Measurements from ENCODE around the gene CELF4.

CELF4 gene

GRCh38 chr18:37261246-37261840 lies 304.3 kb downstream of the CELF4 start:
- ChIA-PET POLR2A (no interaction called here), CTCF (interaction anchor here (0.8 kb wide), 1 partner anchor 11 kb away, joined by 3 read pairs; no protein-coding TSS in a partner anchor)
- DNase-seq (ENCODE audit: low read depth, low spot score), result no peak
- H3K4me3 ChIP-seq (ENCODE audit: low read depth, low read length), result no peak overlapping the region
- no peak for TF ChIP-seq CTCF (IDR thresholded peaks at IDR 0.05; ENCODE audit: insufficient read depth, low read length, missing control alignments)

GRCh38 chr18:37260367-37261093 lies 305.1 kb downstream of the CELF4 start:
- POLR2A ChIA-PET, result no interaction called here
- CTCF ChIA-PET, result interaction anchor here (0.8 kb wide), 1 partner anchor 10 kb away, joined by 3 read pairs; no protein-coding TSS in a partner anchor
- DNase-seq (ENCODE audit: low read depth, low spot score), result no peak
- no peak overlapping the region for H3K4me3 ChIP-seq (ENCODE audit: low read depth, low read length)
- TF ChIP-seq CTCF (IDR thresholded peaks at IDR 0.05; ENCODE audit: insufficient read depth, low read length, missing control alignments), result no peak

GRCh38 chr18:37259711-37260110 lies 305.9 kb downstream of the CELF4 start:
- TF ChIP-seq CTCF (IDR thresholded peaks at IDR 0.05; ENCODE audit: insufficient read depth, low read length, missing control alignments), result no peak
- ChIA-PET CTCF (no interaction called here), POLR2A (no interaction called here)
- DNase-seq (ENCODE audit: low read depth, low spot score), result no peak
- H3K4me3 ChIP-seq (ENCODE audit: low read depth, low read length), result no peak overlapping the region

GRCh38 chr18:37258819-37259218 lies 306.8 kb downstream of the CELF4 start:
- no peak for DNase-seq (ENCODE audit: low read depth, low spot score)
- ChIA-PET CTCF (no interaction called here), POLR2A (no interaction called here)
- TF ChIP-seq CTCF (IDR thresholded peaks at IDR 0.05; ENCODE audit: insufficient read depth, low read length, missing control alignments), result no peak
- H3K4me3 ChIP-seq (ENCODE audit: low read depth, low read length), result no peak overlapping the region

GRCh38 chr18:37258131-37258530 lies 307.5 kb downstream of the CELF4 start:
- ChIA-PET CTCF (no interaction called here), POLR2A (no interaction called here)

More at GRCh38 chr18:37258131-37258530, 307.5 kb downstream of the CELF4 start:
- no peak for DNase-seq (ENCODE audit: low read depth, low spot score)
- TF ChIP-seq CTCF (IDR thresholded peaks at IDR 0.05; ENCODE audit: insufficient read depth, low read length, missing control alignments), result no peak
- H3K4me3 ChIP-seq (ENCODE audit: low read depth, low read length), result no peak overlapping the region

Data from AG04449 (cell line).